HG03135 (cell line): ENCODE data around the gene SPATS1.

Experiments used
- ATAC-seq: cut with Tn5 transposase; IDR thresholded peaks from one replicate; pipeline ENCODE4 v1.9.1; 2021; ENCODE audit warnings: mild to moderate bottlenecking, moderate library complexity; ENCODE audit not compliant: unreplicated experiment

The SPATS1 gene

DNA sequence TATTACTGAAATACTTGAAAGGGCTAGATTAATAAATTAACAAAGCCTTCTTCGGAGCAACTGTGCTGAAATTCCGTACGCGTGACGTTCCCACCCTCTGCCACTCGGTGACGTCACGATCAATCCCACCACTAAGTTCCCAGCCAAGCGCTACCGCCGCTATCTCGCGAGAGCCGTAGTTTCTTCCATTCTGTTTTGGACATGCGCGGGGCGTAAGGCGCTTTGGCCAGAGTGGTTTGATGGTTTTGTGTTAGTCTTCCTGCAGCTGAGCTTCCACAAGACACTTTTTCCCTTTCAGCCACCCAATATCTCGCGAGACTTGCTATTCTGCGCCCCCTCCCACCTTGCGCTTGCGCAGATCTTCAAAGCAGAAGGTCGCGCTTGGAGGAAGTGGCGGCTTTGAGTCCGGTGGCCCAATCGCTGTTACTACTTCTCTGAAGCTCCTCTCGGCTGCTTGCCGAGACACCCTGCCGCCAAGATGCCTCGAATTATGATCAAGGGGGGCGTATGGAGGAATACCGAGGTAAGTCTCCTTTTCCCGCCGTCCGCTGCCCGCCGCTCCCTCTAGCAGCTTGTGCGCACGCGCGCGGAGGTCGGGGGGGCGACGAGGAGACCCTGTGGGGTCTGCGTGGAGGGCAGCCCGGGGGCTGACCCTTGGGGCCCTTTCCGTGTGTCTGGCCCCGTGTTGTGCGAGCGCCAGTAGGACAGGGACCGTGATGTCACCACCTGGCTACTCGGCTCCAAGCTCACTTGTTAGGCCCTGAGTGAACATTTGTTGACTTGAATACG, 45.1 kb downstream of the SPATS1 start, which contains the start of gene CDC5L:
Gene CDC5L (plus strand): TSS at position 361 of the 789 bp plus-strand sequence. CDS start 118 bp downstream, at position 479.
- ATAC-seq = peak; percentile 92

GRCh38 chr6:44388135-44388487, 45.7 kb downstream of the SPATS1 start:
- no peak for ATAC-seq

- no peak for ATAC-seq
Observed at GRCh38 chr6:44388887-44389286, 46.4 kb downstream of the SPATS1 start.

DNA sequence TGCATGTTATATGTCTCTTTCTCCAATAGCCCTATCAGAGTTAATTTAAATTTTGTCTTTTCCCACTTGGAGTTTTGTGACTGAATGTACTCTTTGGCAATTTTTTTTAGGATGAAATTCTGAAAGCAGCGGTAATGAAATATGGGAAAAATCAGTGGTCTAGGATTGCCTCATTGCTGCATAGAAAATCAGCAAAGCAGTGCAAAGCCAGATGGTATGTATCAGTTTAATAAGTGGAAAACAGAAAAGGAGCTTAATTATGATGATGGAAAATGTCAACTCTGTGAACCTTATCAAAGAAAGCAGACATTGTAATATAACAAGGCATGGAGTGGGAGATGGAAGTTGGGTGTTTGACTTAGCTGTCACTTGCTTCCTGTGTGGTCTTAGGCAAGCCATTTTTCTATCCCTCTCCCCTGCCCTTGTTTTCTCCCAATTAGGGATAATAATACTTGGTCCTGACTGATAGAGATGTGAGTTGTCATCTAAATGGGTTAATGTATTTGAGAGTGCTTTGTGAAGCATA, 47.8 kb downstream of the SPATS1 start:
- no peak for ATAC-seq
